Stimulated activated CD4-positive, alpha-beta T cell treated with anti-CD3 and anti-CD28 coated beads, Interleukin-1b, Interleukin-23, amount 100 ng/mL, for 1 hour (primary cell): Measurements from ENCODE around the gene PXYLP1.

Experiments used
- DNase-seq, 2 donors: peaks; one replicate each; pipeline ENCODE4 v3.0.0-alpha.2; 2020; ENCODE audit warnings: low read depth in 2 of 2

The PXYLP1 gene

DNA sequence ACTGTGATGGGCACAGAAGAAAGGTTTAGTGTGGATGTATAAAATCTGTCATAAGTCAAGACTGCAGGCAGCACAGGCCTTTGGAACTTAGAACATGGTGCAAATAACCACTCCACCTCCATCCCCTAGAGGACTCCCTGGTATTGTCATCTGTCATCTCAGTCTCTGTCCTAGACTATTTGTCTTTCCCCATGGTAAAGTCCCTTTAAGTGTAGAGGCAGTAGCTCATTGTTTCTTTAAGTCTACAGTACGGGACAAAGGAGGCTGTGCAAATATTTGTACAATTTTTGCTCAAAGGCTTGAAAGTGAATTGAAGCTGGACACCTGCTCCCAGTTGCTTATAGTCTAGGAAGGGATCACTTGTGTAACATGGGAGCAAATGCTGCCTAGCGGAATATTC lies 3.2 kb upstream of the PXYLP1 start:
- no peak for DNase-seq

DNA sequence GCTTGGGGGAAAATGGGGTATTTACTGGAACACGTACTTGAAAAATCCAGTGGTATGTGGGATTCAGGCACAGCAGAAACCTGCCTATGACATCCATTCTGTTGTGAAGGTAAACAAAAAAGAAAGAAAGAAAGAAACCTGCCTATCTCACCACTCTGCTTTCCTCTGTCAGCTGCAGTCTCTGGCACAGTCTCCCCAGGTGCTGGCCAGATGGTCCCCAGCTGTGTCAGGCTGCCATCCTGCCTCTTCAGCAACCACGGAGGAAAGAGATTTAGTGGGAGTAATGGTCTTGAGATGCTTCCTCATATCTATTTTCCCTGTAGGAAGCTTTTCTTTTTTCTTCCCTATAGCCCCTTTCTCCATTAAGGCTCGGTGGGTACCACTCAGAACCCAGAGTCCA lies 2.5 kb upstream of the PXYLP1 start:
- no peak for DNase-seq

DNA sequence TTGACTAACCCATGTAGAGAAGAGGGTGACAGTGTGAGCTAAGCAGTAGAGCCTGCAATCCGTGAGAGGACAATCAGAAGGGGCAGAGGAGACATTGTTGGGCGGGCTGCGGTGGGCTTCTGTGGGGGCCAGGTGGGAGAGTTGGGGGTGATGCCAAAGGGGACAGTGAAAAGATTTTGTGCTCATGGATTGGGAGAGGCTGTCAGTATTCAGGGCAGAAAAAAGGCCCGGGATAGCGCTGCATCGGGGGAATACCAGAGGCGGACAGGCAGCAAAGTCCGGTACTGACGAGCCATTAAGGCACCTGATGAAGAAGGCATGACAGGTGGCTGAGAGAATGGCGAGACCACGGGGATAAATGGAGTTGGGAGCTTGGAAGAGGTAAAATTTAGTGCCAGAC lies 1.3 kb upstream of the PXYLP1 start:
- DNase-seq: no peak

DNA sequence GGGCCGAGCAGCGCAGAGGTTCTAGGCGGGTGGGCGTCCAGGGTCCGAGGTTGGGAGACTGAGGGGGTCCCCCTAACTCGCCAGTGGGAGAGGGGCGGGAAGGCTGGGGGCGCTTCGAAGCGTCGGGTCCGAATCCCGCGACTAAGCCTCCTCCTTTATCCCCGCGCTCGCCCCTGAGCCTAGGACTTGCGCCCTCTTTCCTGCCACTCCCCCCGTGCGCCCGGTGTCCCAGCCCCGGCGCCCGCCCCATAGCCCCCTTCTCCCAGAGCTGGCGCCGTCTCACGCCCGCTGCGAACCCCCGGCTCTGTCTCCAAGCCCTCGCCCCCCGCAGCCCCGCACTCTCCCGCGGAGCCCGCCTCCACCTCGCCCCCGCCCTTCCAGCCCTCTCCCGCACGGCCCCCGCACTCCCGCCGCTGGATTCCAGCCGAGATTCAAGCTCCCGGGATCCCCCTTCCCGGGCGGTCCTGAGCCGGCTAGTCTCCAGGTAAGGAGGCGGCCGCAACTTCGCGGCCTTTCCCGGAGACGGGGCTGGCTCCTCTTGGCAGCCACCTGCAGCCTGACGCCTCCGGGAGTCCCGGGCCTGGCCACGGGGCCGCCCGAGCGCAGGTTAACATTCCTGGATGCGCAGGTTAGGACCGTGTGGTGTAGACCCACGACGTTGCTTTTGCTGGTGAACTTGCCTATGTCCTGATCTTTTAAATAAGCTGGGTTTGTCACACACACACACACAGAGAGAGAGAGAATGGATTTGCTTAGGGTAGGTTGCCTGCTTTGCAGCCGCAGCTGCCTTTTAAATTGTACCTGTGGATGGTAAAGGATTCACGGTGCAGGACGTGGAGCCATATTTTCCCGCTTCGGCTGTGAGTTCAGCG lies 563 bp downstream of the PXYLP1 start:
- DNase-seq: no peak

DNA sequence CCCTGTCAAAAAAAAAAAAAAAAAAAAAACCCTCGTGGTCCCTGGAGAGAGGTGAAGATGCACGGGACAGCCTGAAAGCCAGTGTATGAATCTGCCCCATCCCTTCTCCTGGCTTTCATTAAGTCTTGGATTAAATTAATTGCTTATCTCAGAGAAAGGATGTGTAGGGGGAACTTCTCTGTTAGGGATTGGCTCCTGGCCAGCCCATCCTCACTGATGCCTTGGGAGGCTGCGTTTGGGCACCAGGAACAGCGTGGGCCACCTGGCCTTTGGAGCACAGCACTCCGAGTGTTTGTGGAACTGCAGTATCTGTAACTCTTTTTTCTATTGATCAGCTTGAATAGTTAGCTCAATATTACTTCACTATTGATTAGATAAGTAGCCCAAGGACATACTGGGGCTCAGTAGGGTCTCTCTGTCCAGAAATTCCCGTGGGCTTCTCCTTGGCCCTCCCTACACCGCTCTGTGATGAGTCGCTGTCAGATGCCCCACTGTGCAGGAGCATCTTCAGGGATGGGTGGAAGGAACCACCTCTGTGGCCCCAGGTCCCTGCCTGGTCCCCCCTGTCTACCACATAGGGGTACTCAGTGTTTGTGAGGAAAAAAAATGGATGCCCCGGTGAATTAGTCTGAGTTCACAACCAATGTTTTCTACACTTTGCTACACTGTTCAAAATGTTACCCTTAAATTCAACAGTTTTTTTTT lies 2.0 kb downstream of the PXYLP1 start:
- no peak for DNase-seq

DNA sequence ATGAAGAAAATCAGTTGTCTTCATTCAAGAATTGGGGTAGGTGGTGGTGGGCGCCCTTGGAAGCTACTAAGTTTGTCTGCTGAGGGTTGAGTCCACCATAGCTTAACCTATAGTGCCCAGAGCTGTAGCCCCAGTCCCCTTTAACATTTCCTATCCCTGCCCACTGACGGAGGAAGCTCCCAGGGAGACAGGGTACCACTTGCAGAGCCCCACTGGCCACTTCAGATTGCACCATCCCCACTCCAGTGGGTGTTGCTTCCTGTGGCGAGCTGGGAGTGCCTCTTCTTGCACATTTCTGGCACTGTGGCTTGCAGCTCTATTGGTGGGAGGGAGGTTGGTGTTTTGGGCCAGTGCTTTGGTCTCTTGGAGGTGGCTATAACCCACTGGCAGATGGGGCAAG lies 2.7 kb downstream of the PXYLP1 start:
- no peak for DNase-seq

DNA sequence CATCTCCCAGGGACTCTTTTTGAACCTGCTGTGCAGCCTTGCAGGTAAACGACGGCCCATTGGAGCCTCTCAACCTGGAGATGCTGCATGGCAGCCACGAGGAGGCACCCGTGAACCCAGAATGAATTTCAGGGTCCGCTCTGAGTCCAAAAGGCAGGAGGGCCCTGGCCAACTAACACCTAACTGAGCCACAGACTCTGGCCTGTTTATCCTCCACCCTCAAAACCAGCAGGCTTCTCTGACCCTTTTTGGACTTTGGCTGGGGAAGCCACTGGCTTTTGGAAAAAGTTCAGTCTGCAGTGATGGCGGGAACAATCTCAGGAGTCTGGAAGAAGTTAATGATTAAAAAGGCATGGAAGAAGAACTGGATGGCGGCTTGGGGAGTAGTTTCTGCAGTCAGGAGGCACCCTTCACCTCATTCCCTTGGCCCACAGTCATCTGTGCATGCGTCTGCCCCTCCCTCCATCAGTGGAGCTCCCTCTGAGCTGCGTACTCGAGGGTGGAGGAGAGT lies 4.1 kb downstream of the PXYLP1 start:
- DNase-seq: no peak

DNA sequence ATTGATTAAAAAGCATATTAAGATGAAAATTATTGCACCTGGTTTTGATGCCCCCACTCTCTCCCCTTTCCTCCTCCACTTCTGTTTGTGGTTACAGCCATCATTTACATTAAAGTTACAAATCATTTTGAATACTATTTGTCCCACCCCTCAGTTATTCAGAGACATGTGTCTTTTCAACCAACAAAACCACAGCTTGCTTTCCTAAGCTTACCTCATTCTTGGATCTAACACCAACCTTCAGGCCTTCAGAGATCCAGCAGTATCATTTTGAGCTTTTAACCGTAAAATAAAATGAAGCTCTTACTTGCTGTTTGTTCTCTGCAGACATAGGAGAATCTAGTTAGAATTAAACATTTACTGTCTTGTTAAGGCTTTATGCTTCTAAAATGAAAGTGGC lies 4.7 kb downstream of the PXYLP1 start:
- no peak for DNase-seq

DNA sequence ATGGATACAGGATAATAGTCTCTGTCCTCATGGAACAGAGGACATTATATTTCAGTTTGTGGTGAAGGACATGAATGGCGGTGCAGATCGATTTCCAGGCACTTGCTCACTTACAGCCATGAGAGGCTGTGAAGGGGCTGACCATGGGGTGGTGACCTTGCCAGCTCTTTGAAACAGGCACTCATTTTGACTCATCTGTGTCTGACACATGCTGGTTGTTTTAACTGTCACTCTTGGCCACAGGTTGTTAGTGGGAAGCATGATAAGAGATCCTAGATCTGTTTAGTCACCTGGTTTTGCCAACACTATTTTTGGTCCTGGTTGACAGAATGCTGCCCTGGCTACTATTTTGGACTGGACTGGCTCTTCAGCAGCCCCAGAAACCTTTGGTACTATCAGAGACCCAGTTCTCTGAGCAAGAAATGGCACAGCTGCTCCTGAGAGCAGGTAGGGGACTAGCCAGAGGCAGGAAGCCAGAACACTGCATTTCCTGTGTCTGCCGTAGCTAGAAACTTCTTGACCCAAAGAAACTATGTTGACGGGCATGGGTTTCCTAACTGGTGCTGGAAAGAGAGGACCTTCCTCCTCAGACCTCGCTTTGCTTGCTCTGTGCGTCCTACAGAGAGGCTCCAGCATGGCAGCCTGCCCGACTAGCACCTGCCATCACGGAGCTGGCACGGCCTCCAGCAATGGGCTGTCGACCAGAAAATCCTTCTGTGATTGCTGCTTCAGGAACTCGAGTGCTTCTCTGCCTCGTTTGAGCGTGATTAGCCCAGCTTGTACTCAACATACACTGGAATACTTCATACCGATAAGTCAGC lies 6.3 kb downstream of the PXYLP1 start:
- DNase-seq: no peak

DNA sequence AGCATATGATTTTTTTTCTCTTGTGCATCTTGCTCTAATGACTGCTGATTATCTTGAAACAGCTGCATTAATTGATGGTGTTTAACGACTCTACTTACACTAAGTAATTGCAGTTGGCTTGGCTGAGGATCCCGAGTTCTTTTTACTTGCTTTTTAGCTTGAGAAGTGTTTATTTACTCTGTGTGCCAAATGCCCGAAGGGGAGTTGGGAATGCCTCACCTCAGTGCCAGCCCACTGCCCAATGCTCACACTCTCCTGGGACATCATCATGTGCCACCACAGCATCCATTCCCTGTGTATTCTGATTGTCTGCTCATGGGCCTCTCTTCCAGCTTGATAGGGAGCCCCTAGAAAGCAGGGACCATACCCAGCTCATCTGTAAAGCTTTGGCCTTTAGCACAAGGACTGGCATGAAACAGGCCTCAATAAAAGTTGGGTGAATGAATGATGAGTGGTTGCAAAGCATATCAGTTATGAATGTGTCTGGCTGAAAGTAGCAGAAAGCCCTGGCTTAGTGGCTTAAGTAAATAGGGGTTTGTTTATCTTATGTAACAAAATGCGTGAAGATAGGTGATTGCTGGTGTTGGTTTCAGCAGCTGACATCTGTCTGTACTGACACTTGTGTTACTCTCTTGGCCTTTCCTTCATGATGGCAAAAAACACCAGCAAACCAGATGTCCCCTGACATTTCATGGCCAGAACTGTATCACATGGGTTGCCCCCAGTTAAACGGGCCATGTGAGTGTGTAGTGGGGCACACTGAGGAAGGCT lies 8.1 kb downstream of the PXYLP1 start:
- DNase-seq: no peak

DNA sequence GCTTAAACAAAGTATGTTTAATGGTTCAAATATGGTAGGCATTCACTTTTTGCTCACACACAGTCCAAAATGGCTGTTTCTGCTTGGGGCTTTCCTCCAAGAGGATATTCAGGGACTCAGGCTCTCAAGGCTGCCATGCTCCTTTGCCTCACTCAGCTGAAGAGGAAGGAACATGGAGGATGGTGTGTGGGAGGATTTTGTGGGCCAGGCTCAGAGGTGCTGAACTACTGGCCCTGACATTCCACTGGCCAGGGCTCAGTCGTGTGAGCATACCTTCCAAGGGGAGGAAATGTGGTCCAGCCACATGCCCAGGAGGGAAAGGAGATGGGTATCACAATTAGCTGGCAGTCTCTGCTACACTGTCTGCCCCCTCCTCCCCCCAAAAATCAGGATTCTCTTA lies 8.7 kb downstream of the PXYLP1 start:
- no peak for DNase-seq

DNA sequence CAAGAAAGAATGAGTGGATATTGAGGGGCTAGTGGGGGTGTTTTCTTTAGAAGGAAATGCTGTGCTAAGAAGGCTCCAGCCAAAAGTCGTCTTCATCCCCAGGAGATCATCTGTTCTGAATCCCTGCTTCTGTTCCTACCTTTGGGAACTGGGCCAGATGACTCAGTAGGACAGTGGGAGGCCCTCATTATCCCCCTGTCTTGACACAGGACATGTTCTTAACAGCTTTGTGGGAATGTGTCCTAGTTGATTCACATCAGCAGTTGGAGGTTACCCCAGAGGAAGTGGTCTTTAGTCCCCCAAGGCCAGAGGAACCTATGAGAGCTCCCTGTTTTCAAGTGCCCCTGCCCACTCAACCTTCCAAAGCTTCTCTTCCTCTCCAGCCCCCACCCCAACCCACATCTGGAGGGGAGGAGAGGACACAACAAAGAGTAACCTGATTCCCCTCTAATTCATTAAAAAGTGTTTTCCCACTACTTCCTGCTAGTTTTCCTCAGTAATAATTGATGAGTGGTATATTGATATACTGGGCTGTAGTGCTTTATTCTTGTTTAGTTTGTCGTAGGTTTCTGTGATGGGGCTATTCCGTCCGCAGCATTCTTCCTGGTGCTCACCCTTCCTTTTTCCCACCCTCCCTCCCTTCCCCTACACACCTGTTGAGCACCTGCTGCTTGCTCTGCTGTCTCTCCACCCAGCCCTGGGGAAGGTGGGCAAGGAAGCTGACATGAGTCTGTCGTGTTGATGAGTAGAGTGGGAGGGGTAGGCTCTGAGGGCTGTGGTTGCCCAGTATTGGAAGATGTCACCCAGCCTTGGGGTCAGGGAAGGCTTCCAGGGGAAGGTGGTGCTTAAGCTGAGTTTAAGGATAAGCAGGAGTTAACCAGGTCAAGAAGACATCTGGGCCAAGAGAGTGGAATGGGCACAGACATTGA lies 9.3 kb downstream of the PXYLP1 start:
- DNase-seq: no peak

DNA sequence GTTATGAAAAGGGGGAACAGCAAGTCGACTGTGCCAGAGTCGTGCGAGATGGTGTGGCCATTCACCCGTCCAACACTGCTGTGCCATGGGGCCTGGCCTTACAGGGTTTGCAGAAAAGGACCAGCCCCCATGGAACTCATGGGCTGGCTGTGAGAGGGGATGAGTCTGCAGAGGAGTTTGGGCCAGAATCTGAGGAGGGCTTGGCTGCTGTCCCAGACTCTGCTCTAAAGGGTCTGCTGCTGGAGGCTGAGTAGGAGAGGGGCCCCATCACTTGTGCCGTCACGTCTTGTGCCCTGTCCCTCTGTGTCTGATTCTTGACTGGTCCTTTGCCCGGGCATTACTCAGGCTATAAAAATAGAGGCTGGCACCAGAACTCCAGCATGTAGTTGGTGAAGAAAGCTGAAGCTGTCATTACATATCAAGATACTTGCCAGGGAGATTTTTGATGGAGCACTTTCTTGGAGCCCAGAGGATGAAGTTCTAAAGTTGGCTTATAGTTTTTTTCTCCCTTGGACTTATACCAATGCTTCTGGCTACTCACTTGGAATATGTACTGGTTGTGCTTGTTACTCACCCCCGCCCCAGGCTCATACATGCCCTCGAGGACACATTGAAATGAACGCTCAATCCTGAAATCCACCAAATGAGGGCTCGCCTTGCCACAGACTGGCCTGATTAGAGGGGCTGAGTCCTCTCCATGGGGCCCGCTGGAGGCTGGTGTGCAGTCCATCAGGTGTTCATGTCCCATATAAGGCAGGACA lies 10.2 kb downstream of the PXYLP1 start:
- no peak for DNase-seq

DNA sequence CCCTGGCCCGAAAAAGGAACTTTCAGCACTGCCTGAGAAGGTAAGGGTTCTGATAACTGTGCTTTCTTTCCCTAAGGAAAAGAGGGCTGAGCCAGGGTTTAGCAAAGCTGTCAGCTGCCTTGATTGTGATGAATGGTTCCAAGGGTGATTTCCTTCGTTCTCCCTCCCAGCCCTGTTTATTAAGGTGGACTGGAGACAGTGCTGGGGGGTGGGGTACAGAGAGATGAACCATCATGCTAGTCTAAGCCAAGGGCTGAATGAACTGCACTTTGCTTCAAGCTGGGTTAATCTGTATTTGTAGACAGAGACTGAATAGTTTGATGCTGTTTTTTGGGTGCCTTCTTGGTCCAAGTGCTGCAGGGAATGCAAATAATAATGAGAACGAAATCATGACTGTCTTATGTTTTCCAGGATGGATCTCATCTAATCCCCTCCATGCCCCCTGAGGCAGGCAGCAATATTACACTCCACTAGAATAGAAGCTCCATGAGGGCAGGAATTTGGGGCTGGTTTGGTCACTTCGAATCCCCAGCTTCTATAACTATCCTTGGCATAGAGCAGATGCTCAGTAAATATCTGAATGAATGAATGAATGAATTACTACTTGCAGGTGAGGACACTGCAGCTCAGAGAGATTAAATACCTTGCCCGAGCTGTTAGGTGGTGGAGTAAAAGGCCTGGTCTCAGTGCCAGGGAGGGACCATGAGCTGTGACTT lies 10.9 kb downstream of the PXYLP1 start:
- DNase-seq: no peak

DNA sequence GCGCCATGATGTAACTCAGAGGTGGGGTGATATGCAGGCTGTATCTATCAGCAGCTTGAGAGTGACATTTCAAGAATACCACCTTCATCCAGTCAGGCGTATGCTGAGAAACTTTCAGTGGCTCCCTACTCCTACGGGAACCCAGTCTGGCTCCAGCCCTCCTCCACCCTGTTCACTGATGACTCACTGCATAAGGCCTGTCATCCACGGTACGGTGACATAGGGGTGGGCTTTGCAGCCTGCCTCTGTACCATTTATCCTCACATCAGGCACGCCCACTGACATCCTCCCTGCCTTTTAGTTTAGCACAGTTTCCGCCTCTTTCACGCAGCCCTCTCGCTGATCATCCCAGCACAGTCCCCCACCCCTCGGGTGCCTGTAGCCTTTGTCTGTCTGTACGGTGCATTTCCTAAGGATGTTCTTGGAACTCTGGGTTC lies 11.7 kb downstream of the PXYLP1 start:
- DNase-seq: peak in 1 of 2 donors; percentile 27

DNA sequence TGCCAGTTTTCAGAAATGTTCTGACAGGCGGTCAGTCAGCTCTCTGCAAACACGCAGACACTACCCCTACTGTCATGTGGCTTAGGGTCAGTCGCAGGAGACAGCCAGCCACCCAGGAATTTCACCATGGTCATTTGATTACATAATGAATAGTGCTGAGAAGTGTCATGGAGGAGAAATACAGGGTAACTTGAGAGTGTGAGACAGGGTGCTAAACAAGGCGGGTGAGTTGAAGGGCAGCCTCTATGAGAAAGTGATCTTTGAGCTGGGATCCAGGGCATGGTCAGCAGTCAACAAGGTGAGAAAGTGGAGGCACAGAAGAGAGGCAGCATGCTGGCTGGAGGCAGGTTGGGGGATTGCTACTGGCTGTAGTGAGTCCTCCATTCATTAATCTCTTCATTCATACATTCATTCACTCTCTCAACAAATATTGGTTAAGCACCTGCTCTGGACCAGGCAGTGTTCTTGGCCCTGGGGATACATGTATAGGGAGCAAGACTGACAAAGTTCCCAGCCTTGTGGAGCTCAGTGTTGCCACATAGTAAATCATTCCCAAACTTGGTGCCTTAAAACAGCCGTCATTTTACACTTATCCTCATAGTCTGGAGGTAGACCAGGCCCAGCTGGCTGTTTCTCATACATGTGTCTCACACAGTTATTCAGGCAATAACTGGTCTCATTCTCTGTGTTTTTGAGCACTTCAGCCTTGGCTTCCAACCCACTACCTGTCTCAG lies 14.8 kb downstream of the PXYLP1 start:
- DNase-seq: no peak

DNA sequence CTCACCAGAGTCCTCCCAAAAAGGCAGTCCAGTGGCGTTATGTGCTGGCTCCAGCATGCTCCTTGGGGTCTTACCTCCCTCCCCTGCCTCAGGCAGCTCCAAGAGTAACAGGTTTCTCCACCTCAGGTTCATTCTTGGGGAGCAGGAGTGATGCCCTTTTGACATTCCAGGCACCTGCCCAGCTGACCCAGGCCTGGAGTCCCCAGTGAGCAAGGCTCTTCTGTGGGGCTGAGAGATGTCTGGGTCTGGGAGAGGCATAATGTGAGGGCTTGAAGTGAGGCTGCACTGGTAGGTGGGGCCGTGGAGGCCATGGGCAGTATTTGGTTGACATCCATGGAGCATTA lies 15.3 kb downstream of the PXYLP1 start:
- no peak for DNase-seq

DNA sequence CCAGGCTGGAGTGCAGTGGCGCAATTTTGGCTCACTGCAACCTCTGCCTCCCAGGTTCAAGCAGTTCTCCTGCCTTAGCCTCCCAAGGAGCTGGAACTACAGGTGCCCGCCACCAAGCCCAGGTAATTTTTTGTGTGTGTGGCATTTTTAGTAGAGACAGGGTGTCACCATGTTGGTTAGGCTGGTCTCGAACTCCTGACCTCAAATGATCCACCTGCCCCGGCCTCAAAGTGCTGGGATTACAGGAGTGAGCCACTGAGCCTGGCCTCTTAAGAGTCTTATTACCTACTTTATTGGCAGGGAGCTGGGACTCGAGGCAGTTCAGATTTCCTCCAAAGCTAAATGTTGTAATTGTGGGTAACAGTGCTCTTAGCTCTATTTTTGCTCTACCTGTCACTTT lies 16.4 kb downstream of the PXYLP1 start:
- DNase-seq: no peak
